Measurements from ENCODE around the gene POLD3.

Gene POLD3

GRCh38 chr11:74669211-74670160 lies 77.1 kb downstream of the POLD3 start:
- no peak for DNase-seq (ENCODE audit: low read depth)
- in situ Hi-C loops (cut with HindIII; ENCODE audit: low sequenced_read_pairs) = no loop called here
- no peak for TF ChIP-seq CTCF (IDR thresholded peaks at IDR 0.05; ENCODE audit: low read depth, low read length, missing control alignments)
- H3K4me3 ChIP-seq (ENCODE audit: low read depth, low read length) = no peak overlapping the region

GRCh38 chr11:74670171-74670570 lies 77.8 kb downstream of the POLD3 start:
- DNase-seq (ENCODE audit: low read depth) = no peak
- H3K4me3 ChIP-seq (ENCODE audit: low read depth, low read length) = no peak overlapping the region
- no peak for TF ChIP-seq CTCF (IDR thresholded peaks at IDR 0.05; ENCODE audit: low read depth, low read length, missing control alignments)
- in situ Hi-C loops (cut with HindIII; ENCODE audit: low sequenced_read_pairs) = no loop called here

- no peak for DNase-seq (ENCODE audit: low read depth)
- no peak for TF ChIP-seq CTCF (IDR thresholded peaks at IDR 0.05; ENCODE audit: low read depth, low read length, missing control alignments)
- no peak overlapping the region for H3K4me3 ChIP-seq (ENCODE audit: low read depth, low read length)
- in situ Hi-C loops (cut with HindIII; ENCODE audit: low sequenced_read_pairs) = no loop called here
Measured at GRCh38 chr11:74671520-74672196, 79.3 kb downstream of the POLD3 start.

GRCh38 chr11:74672332-74672955 lies 80.1 kb downstream of the POLD3 start:
- in situ Hi-C loops (cut with HindIII; ENCODE audit: low sequenced_read_pairs) = no loop called here
- no peak for DNase-seq (ENCODE audit: low read depth)
- no peak overlapping the region for H3K4me3 ChIP-seq (ENCODE audit: low read depth, low read length)
- no peak for TF ChIP-seq CTCF (IDR thresholded peaks at IDR 0.05; ENCODE audit: low read depth, low read length, missing control alignments)

- no peak overlapping the region for H3K4me3 ChIP-seq (ENCODE audit: low read depth, low read length)
- DNase-seq (ENCODE audit: low read depth) = peak; percentile 97
- in situ Hi-C loops (cut with HindIII; ENCODE audit: low sequenced_read_pairs) = no loop called here
- no peak for TF ChIP-seq CTCF (IDR thresholded peaks at IDR 0.05; ENCODE audit: low read depth, low read length, missing control alignments)
Measured at GRCh38 chr11:74672956-74673692, 80.7 kb downstream of the POLD3 start.

All from astrocyte of the cerebellum (primary cell).